NCI-H345 (cell line): Measurements from ENCODE around the gene NIPSNAP3A.

Source experiments
- DNase-seq: peaks from one replicate; lab custom pipeline; 2025; lab: John Stamatoyannopoulos, UW

NIPSNAP3A gene

GRCh38 chr9:104774831-104775573, 27.5 kb downstream of the NIPSNAP3A start:
- DNase-seq = no peak

GRCh38 chr9:104775574-104775936, 28.1 kb downstream of the NIPSNAP3A start:
- DNase-seq = no peak

GRCh38 chr9:104775976-104776375, 28.5 kb downstream of the NIPSNAP3A start:
- DNase-seq = no peak

GRCh38 chr9:104776797-104777196, 29.3 kb downstream of the NIPSNAP3A start:
- DNase-seq = no peak

GRCh38 chr9:104778802-104779201, 31.3 kb downstream of the NIPSNAP3A start:
- DNase-seq = no peak

GRCh38 chr9:104779334-104779733, 31.9 kb downstream of the NIPSNAP3A start:
- DNase-seq = peak; percentile 17

- DNase-seq = no peak
Measured at GRCh38 chr9:104779946-104780535, 32.6 kb downstream of the NIPSNAP3A start.

- DNase-seq = peak; percentile 10
Measured at GRCh38 chr9:104780796-104781395, 33.4 kb downstream of the NIPSNAP3A start.

GRCh38 chr9:104783588-104783987, 36.1 kb downstream of the NIPSNAP3A start:
- no peak for DNase-seq

- no peak for DNase-seq
Measured at GRCh38 chr9:104784098-104784497, 36.6 kb downstream of the NIPSNAP3A start.

- DNase-seq = peak; percentile 12
Measured at GRCh38 chr9:104786293-104786692, 38.8 kb downstream of the NIPSNAP3A start.

- no peak for DNase-seq
Measured at GRCh38 chr9:104787306-104788015, 40.0 kb downstream of the NIPSNAP3A start.

GRCh38 chr9:104788251-104788650, 40.8 kb downstream of the NIPSNAP3A start:
- DNase-seq = no peak

GRCh38 chr9:104794070-104794469, 46.6 kb downstream of the NIPSNAP3A start:
- DNase-seq = no peak

GRCh38 chr9:104795082-104795481, 47.6 kb downstream of the NIPSNAP3A start:
- no peak for DNase-seq

- DNase-seq = peak; percentile 87
Measured at GRCh38 chr9:104795857-104796256, 48.4 kb downstream of the NIPSNAP3A start.

- DNase-seq = no peak
Measured at GRCh38 chr9:104798209-104798995, 50.9 kb downstream of the NIPSNAP3A start.

- DNase-seq = no peak
Measured at GRCh38 chr9:104800068-104800785, 52.7 kb downstream of the NIPSNAP3A start.

- no peak for DNase-seq
Measured at GRCh38 chr9:104802110-104802509, 54.6 kb downstream of the NIPSNAP3A start.

- DNase-seq = no peak
Measured at GRCh38 chr9:104802906-104803305, 55.4 kb downstream of the NIPSNAP3A start.

GRCh38 chr9:104805441-104805840, 58.0 kb downstream of the NIPSNAP3A start:
- DNase-seq = no peak
